H7 (cell line): ENCODE data around the gene FAM180A. TPM values are rescaled to one million over a fixed set of nuclear protein-coding genes. Genes with fewer than 3 reads are reported as not detected.

ENCODE experiments used
- DNase-seq: peaks from one replicate; pipeline ENCODE4 v3.0.0; 2012
- H3K27me3 ChIP-seq: 2 replicates; pipeline ENCODE4 v1.6.0; 2011; ENCODE audit warnings: mild to moderate bottlenecking, low read length; ENCODE audit not compliant: control insufficient read depth, insufficient read depth
- H3K36me3 ChIP-seq: replicated peaks from 2 replicates; pipeline ENCODE4 v1.5.1; 2011; ENCODE audit warnings: low read length; ENCODE audit not compliant: control insufficient read depth, insufficient read depth
- H3K4me3 ChIP-seq: 2 replicates; pipeline ENCODE4 v1.5.1; 2011; ENCODE audit warnings: low read depth, mild to moderate bottlenecking, control low read depth, low read length, moderate library complexity; ENCODE audit not compliant: insufficient read depth
- total RNA-seq: library from RNA; depleted of rRNA; stranded (reverse); fragments of >200 nt; shearing (Covaris generic); gene quantifications from 2 replicates; pipeline ENCODE4 v1.2.3, GENCODE V29; 2014

The FAM180A gene
- total RNA-seq, 1 experiment from 2014 or later = not detected

- Histone ChIP-seq H3K4me3 (no peak overlapping the region), H3K36me3 (no peaks in the 10 kb centered on the region), H3K27me3 (no peaks in the 10 kb centered on the region)
- DNase-seq = no peak
Observed at GRCh38 chr7:135736586-135737305, 11.9 kb downstream of the FAM180A start.

DNA sequence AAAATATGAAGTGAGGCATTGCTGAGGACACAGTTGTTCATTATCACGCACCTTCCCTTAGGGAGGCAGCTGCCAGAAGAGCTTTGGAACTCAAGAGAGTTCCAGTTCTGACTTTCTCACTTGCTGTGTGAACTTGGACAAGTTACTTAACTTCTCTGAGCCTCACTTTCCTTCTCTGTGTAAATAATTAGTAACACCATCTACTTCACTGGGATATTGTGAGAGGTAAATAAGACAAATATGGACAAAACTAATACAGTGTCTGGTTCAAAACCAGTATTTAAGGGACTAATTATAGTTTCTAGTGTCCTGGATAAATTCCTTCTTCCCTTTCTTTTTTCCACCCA, 14.3 kb downstream of the FAM180A start:
- DNase-seq = no peak
- no peaks in the 10 kb centered on the region for H3K27me3 ChIP-seq
- no peaks in the 10 kb centered on the region for H3K36me3 ChIP-seq
- no peak overlapping the region for H3K4me3 ChIP-seq

- Histone ChIP-seq H3K36me3 (no peaks in the 10 kb centered on the region), H3K27me3 (no peaks in the 10 kb centered on the region), H3K4me3 (no peak overlapping the region)
- no peak for DNase-seq
Observed at GRCh38 chr7:135733603-135734342, 14.8 kb downstream of the FAM180A start.

- DNase-seq = no peak
- Histone ChIP-seq H3K4me3 (no peak overlapping the region), H3K36me3 (no peaks in the 10 kb centered on the region), H3K27me3 (no peaks in the 10 kb centered on the region)
Observed at GRCh38 chr7:135731131-135731530, 17.5 kb downstream of the FAM180A start.

DNA sequence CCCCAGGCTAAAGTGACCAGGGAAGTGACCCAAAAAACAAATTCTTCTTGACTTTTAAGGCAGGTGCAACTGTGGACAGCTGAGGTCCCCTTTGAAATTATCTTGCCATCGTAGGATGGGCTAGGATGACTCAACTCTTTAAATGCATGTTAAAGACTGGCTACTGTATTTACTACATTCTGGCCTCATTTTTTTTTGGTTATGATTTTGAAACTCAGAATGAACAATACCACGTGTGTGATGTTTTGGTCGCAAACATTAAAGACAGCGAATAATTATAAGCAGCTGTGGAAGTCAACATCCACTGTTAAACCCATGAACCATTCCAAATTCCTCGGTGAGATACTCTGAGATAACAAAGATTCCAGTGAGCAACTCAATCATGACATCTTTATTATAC, 19.4 kb downstream of the FAM180A start:
- no peak overlapping the region for H3K4me3 ChIP-seq
- H3K27me3 ChIP-seq = no peaks in the 10 kb centered on the region
- DNase-seq = no peak
- no peaks in the 10 kb centered on the region for H3K36me3 ChIP-seq

GRCh38 chr7:135728136-135728669, 20.4 kb downstream of the FAM180A start, which contains the start of gene SLC13A4:
SLC13A4 (minus strand) TSS chr7:135728186; CDS start chr7:135727496, 690 bp downstream.
- DNase-seq = peak; percentile 92
- Histone ChIP-seq H3K36me3 (no peaks in the 10 kb centered on the region), H3K4me3 (peak within 1 kb of the TSS; percentile 28), H3K27me3 (no peaks in the 10 kb centered on the region)

DNA sequence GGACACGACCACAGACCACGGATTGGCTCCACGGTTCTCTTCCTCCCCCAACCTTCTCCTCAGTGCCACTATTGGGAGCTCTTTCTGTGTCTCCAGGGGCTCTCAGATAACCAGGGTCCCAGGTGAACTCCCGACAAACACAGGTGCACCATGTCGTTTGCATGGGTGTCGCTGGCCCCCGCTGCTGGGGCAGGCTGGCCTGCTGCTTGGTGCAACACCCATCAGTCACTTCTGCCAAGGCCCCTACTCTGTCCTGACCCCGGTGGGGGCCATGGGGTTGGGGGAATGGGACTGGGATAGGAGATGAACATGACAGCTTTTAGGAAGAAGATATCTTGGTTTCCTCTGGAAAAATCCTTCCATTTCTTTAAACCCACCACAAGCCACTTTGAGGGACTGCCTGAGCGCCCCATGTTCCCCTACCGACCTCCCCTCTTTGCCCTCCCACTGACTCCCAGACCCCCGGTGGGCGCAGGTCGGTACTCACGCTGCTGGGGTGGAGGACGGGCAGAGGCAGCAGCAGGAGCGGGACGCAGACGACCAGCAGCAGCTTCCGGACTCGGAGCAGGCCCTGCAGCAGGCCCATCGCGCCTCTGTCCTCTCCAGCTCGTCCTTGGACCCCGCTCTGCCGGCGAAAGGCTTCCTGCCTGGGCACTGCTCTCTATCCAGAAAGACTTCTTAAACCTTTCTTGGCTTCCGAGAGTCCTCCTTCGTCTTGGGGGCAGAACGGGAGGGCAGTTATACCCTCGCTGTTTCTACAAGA, 21.5 kb downstream of the FAM180A start:
- H3K4me3 ChIP-seq = no peak overlapping the region
- DNase-seq = no peak
- H3K27me3 ChIP-seq = no peaks in the 10 kb centered on the region
- no peaks in the 10 kb centered on the region for H3K36me3 ChIP-seq

DNA sequence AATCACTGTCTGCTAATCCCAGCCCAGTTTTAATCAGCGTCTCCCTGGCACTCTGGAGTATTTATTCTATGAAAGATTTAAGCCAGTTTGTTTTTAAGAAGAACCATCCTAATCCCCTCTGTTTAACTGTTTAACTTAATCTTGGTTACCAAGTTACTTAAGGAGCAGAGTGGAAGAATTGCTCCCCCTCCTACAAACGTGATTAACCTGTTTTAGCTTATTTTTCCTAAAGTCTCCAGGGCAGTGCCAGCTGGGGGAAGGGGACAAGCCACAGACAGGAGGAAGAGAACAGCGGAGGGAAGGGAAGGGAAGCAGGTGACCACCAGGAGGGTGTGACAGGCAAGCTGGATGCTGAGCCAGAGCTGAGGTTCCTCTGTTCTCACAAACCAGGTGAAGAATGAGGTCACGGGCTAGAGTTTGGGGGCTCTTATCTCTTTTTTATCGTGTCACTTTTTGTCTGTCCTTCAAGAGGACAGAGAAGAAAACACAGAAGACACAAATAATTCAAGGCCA, 22.3 kb downstream of the FAM180A start:
- Histone ChIP-seq H3K36me3 (no peaks in the 10 kb centered on the region), H3K27me3 (no peaks in the 10 kb centered on the region), H3K4me3 (no peak overlapping the region)
- no peak for DNase-seq

DNA sequence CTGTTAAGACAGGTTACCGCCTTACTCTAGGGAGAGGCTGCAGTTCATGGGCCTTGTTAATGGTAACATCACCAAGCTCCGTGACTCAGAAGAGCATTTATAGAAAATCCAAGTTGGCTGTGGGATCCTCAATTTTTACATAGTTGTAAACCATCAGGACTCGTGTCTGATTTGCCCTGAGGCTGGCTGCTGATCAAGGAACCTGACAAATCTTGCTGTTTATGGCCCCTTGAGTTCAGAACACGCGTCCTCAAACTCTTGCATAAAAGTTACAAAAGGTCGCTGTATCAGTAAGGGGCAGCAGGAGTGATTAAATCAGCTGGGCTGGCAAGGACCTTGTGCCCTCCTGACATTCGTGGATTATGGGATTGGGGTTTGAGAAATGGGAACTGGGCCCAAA, 25.2 kb downstream of the FAM180A start:
- Histone ChIP-seq H3K27me3 (no peaks in the 10 kb centered on the region), H3K4me3 (no peak overlapping the region), H3K36me3 (no peaks in the 10 kb centered on the region)
- DNase-seq = no peak

- no peak overlapping the region for H3K4me3 ChIP-seq
- no peaks in the 10 kb centered on the region for H3K27me3 ChIP-seq
- no peaks in the 10 kb centered on the region for H3K36me3 ChIP-seq
- DNase-seq = peak; percentile 37
Observed at GRCh38 chr7:135721198-135721820, 27.3 kb downstream of the FAM180A start.

DNA sequence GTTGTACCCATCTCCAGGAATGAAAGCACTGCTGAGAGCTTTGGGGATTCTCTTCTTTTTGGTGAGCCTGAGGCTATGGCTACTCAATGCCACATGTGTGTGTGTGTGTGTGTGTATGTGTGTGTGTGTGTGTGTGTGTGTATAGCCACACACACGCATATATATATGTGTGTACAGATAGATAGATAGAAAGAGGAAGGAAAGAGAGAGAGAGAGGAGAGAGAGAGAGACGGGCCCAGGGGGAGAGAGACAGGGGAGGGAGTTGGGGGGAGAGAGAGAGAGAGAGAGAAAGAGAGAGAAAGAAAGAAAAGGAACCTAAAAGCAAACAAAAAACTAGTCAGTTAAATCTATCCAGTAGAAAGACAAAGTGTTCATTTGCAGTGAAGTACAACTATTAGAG, 28.9 kb downstream of the FAM180A start:
- DNase-seq = no peak
- Histone ChIP-seq H3K36me3 (no peaks in the 10 kb centered on the region; the same call in 1 of the 2 replicates), H3K27me3 (no peaks in the 10 kb centered on the region)

DNA sequence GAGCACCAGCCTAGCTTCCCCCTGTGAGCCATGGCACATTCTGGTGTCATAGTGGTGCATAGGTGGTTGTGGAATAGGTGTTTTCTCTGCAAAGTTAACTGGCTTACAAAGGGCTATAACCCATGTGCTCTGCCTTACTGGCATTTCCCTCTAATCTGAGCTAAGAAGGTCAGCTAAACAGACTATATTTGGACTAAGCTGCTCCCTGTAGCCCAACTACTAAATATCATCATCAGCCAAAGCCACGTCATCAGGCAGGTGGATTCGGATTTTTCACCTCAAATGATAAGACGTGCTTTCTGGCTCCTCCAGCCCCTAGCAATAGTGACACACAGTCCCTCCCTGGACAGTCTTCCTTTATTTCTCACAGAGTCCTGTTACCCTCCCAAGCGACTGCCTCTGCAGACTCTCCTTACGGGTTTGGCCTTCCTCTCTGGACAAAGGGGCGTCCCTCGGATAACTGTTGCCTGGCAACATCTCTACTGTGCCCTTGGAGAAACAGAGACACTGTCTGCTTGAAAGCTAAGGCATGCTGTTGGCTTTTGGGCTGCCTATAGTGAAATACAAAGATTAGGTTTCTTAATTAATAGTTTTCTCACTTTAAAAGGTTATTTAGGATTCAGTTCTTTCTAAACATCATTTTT, 29.7 kb downstream of the FAM180A start:
- Histone ChIP-seq H3K27me3 (no peaks in the 10 kb centered on the region), H3K4me3 (no peak overlapping the region), H3K36me3 (no peaks in the 10 kb centered on the region; the same call in 1 of the 2 replicates)
- no peak for DNase-seq

More for the DNA sequence above, 28.9 kb downstream of the FAM180A start:
- H3K4me3 ChIP-seq = no peak overlapping the region

DNA sequence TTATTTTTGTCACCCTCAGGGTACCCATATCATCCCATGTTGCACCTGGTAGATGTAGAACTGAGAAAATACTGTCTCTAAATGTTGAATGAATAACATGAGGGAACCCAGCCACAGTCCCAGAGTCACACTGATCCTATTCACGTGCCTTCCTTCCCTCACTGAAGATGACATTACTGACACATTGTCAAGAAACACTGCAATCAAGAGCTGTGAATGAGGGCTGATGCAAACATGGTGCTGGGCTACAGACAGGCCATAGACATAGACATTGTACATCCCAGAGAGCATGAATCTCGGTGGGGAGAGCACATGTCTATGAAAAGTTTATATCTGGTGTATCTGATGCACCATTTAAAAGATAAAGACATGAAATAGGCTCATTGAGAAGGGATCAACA, 30.4 kb downstream of the FAM180A start:
- Histone ChIP-seq H3K4me3 (no peak overlapping the region), H3K36me3 (no peaks in the 10 kb centered on the region; the same call in 1 of the 2 replicates), H3K27me3 (no peaks in the 10 kb centered on the region)
- DNase-seq = no peak
